DMS153 treated with DMSO at 0.1 percent for 48 hours (cell line): ENCODE results near the gene TMEM161B.
"Not testable (repeated sequence)": the region's sequence is repeated elsewhere in the genome, so short reads cannot be mapped to it uniquely, and the experiment has no call there.

Experiments used
- DNase-seq: peaks from one replicate; lab custom pipeline; 2025; ENCODE audit not compliant: unreplicated experiment; lab: John Stamatoyannopoulos, UW

Gene TMEM161B

GRCh38 chr5:88188458-88189132, 80.0 kb downstream of the TMEM161B start:
- DNase-seq: no peak

DNA sequence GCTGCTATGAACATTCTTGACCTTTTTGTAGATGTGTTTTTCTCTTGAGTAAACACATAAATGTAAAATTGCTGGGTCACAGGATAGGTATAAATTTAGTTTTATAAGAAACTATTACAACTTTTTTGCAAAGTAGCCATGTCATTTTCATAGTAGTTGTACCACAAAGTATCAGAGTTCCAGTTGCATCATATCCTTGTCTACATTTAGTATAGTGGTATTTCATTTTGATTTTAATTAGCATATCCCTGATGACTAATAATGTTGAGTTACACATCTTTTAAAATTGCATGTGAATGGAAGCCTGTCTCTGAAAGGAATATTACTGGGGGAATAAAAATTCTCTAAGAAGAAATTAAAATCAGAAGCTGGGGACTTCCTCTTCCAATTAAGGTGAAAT, 85.4 kb downstream of the TMEM161B start:
- DNase-seq: no peak

DNA sequence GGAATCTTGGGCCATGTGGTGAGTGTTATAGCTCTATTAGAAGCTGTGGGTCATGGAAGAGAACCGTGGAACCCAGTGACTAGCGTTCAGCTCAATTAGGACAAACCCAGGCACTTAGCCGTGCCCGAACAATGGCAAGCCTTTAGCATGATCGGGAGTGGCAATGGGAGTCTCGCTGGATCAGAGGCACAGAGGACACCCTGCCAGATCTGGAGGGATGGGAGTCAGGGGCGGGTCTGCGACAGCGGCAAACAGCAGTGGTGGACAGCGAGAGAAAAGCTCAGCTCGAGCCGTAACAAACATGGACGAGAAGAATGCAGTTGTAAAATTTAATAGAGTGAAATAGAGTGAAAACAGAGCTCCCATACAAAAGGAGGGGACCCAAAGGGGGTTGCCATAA, 91.2 kb downstream of the TMEM161B start:
- not testable (repeated sequence) for DNase-seq

GRCh38 chr5:88172847-88173758, 95.5 kb downstream of the TMEM161B start:
- DNase-seq: no peak

DNA sequence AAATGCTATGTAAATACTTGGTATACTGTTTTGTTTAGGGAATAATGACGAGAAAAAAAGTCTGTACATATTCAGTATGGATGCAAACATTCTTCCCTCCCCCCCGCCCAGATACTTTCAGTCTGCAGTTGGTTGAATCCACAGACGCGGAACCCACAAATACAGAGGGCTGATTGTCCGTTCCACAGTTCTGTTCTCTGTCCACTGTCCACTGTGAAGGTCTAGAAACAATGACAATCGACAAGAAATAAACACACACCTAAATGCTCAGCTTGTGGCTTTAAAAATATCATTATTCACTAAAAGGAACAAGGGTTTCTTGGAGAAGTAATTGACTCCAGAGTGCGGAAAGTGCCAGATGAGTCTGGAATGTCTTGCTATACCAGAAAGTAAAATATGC, 109.1 kb downstream of the TMEM161B start:
- no peak for DNase-seq

DNA sequence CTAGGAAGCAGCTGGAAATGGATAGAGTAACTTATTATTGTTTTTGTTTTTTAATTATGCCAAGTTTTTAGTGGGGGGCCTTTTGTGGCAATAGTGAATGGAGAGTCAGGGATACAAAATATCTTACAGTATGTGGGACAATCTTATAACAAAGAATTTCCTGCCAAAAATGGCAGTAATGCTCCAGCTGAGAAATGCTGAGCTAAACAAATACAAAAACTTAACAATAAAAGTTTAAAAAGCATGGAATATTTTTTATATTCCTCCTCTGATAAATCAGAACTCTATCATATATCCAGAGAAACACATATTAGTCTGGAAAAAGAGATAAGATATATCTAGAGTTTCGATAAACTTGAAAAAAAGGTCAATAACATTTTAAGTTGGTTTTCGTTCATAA, 110.6 kb downstream of the TMEM161B start:
- DNase-seq: no peak

DNA sequence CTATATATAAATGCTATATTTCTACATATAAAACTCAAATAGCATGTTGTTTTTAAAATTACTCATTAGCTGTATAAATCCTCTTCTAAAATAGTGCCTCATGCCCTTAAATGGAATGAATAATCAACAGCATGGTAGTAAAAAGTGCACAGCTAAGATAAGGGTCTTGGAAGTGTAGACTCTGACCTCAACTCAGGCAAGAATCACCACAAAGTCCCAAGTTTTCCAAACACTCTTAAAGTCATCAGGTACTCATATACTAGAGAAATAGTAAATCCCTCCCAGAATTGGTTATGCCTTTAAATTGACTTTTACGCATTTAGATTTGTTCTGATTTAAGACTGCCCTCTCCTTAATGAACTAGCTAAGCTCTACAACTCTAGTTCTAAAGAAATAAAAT, 113.8 kb downstream of the TMEM161B start:
- no peak for DNase-seq

DNA sequence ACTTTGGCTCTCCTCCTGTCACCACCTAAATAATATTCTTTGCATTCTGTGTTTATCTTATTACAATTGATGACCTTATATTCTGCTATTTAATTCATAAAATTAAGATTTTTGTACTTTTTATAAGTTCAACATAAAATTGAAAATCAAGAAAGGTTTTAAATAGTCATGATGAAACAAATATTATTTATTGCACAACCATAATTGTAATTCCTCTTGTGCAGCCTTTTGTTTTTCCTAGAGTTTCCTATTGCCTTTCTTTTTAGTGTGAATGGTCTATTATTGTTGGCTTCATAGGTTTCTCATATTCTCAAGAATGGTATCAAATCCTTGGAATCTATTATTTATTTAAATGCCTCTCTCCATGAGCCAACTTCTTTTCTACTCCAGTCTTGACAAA, 117.9 kb downstream of the TMEM161B start:
- no peak for DNase-seq

DNA sequence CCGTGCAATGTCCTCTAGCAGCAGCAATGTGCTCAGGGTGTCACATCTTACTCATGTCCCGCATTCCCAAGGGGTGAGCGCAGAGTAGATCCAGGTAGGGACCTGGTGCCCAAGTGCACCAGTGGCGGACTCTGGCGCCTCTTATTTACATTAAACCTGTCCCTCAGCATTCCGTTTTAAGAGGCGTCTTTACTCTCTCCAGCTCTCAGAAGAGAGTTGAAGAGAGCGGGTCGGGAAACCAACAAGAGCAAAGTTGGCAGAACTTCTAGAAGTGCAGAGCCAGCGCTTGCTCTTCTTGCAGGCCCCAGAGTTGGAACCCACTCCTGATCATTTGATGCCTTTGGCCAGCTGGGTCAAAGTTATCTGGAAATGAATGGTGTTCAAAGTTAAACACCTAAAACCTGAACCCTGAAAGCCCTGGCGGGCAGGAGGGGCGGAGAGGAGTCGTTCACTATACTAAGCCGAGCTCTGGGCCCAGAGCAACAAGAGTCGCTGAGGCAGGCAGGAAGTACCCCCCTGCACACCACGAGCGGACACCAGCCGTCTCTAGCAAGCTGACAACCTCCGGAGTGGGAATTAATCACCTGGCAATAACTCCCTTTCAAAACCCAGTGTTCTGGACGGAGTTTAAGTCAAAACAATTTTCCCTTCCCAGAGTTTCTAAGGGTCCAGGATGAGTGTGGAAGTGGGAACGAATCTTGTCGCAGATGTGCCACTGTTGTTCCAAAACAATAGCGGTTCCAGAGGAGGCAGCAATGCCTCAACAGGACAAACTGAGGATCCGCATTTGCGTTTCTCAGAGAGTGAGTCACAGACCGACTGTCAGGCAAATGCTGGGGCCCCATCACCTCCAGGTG, 122.8 kb downstream of the TMEM161B start:
- no peak for DNase-seq

DNA sequence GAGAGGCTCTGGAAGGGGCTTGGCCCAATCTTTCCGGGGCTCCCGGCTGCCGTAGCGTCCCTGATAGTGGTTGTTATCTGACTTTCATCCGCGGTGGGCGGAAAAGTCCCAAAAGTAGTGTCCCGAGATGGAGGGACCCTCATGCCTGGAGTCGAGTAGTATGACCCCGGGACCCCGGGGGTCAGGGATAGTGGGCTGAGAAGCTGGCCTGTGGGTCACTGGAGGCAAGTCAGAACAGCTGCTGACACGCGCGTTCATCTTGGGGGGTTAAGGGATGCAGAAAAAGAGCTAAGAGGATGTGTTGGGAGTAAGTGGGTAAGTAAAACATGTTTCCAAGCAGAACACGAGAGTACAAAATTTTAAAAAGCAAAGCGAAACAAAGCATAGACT, 123.4 kb downstream of the TMEM161B start:
- DNase-seq: no peak
